Measurements from ENCODE around the gene MARCHF10. TPM values are rescaled to one million over a fixed set of nuclear protein-coding genes. Genes with fewer than 3 reads are reported as not detected.

MARCHF10 gene
- total RNA-seq, 1 donor from 2014 or later, result 5.1 TPM

DNA sequence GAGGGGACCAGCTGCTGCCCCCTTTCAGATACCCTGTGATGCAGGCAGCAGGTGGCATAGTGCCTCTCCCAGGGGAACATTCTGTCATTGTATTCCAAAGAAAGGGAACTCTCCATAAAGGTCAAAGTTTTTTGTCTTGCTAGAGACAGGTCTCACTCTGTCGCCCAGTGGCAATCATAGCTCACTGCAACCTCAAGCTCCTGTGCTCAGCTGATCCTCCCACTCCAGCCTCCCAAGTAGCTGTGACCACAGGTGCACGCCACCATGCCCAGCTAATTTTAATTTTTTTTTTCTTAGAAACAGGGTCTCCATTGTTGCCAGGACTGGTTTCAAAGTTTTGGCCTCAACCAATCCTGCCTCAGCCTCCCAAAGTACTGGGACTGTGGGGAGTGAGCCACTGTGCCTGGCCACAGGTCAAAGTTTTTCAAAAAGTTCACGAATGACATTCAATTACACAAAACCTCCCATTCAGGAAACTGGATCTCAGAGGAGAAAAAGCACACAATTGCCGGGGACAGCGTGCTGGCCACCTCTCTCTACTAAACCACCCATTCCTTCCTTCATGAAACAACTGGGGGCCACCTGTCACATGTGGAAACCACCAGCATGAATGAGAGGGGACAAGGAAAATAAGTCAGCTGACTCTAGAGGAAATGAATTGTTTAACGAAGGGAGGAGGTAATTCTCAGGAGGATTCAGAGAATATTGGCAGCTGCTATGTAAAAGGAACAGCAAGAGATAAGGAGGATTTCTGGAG, 80.0 kb downstream of the MARCHF10 start:
- no peaks in the 10 kb centered on the region for H3K27me3 ChIP-seq (ENCODE audit: low read depth)
- intact Hi-C loops (cut with DNase I), result no loop called here
- TF ChIP-seq, protein P1, sequence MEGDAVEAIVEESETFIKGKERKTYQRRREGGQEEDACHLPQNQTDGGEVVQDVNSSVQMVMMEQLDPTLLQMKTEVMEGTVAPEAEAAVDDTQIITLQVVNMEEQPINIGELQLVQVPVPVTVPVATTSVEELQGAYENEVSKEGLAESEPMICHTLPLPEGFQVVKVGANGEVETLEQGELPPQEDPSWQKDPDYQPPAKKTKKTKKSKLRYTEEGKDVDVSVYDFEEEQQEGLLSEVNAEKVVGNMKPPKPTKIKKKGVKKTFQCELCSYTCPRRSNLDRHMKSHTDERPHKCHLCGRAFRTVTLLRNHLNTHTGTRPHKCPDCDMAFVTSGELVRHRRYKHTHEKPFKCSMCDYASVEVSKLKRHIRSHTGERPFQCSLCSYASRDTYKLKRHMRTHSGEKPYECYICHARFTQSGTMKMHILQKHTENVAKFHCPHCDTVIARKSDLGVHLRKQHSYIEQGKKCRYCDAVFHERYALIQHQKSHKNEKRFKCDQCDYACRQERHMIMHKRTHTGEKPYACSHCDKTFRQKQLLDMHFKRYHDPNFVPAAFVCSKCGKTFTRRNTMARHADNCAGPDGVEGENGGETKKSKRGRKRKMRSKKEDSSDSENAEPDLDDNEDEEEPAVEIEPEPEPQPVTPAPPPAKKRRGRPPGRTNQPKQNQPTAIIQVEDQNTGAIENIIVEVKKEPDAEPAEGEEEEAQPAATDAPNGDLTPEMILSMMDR (IDR thresholded peaks at IDR 0.05), result no peak
- H3K36me3 ChIP-seq, result no peaks in the 10 kb centered on the region
- H3K9me3 ChIP-seq, result no peaks in the 10 kb centered on the region
- no peak overlapping the region for H3K4me3 ChIP-seq
- peaks cover 9% of the 10 kb centered on the region for H3K4me1 ChIP-seq
- ATAC-seq, result no peak
- no peak overlapping the region for H3K27ac ChIP-seq
- no peak for DNase-seq

DNA sequence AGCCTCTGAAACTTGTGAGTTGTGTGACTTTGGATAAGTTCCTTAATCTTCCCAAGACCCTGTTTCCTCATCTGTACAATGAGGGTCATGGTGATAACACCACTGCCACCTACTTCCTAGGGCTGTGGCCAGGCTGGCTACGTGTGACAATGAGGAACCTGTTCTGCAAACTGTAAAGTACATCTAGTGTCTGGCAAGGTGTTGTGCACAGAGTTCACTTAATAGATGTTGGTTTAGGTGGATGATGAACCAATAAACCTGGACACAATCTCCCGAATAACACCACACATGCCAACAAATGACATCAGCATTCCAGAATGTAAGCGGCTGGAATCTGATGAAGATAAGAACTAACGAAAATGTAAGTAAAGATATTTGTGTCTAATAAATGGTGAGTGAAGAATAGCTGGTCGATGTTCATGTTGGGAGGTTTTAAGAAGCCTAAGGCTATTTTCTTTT, 82.3 kb downstream of the MARCHF10 start:
- no peaks in the 10 kb centered on the region for H3K36me3 ChIP-seq
- intact Hi-C loops (cut with DNase I), result no loop called here
- H3K27ac ChIP-seq, result no peak overlapping the region
- DNase-seq, result no peak
- no peaks in the 10 kb centered on the region for H3K27me3 ChIP-seq (ENCODE audit: low read depth)
- no peak overlapping the region for H3K4me3 ChIP-seq
- peak; percentile 49 to 59 for ATAC-seq
- TF ChIP-seq, protein P1 (IDR thresholded peaks at IDR 0.05), result no peak
- peaks cover 9% of the 10 kb centered on the region for H3K4me1 ChIP-seq
- H3K9me3 ChIP-seq, result no peaks in the 10 kb centered on the region

DNA sequence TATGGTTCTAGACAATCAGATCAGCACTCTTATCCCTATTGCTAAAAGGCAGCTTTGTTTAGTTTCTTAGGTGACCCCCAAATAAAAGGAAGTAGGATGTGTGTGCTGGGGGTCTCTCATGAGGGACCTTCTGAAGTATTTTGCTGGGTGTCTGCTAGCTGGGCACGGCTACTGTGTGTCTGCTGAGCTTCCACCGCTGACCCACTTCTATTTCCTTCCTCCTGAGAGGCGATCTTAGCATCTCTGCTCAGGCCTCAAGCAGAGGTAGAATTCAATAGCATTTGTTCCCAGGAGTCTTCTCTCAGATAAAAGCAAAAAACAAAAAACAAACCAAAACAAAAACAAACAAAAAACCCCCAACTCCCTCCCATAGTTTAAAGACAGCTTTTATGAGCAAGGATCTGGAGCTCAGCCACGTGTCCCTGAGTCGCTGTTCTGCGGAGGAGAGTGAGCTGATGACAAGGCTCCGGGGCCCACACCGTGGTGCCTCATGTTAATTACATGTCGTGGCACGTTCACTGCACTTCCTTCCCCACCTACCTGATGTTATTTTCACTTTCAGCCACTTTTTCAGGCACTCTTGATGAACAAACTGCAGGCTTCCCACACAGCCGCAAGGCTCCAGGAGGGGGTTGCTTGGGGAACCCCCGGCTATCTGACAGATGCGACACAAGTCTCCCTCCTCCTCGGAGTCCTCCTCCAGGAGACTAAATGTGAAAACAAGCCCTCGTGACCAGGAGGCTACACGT, 83.5 kb downstream of the MARCHF10 start:
- no peaks in the 10 kb centered on the region for H3K27me3 ChIP-seq (ENCODE audit: low read depth)
- intact Hi-C loops (cut with DNase I), result no loop called here
- no peak overlapping the region for H3K4me3 ChIP-seq
- H3K9me3 ChIP-seq, result no peaks in the 10 kb centered on the region
- ATAC-seq (peak; percentile 34 to 63), DNase-seq (no peak)
- peaks cover 9% of the 10 kb centered on the region for H3K4me1 ChIP-seq
- H3K36me3 ChIP-seq, result no peaks in the 10 kb centered on the region
- TF ChIP-seq, protein P1 (IDR thresholded peaks at IDR 0.05), result no peak
- H3K27ac ChIP-seq, result no peak overlapping the region

DNA sequence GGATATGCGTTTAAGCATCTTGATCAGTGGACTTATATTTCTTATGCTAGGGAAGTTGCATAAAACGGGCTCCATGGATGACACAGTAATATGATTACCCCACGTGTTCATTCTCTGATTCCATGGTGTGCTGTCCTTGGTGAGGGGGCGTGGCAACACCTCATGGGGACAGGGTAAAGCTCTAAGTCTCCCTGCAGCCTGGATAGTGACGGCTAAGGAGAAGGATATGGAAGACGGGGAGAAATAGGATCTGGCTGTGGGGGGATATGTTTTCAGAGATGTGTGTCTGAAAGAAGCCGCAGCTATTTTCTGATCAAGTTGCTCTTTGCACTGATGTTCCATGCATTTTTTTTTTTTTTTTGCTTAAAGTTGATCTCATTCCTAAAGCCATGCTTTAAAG, 84.3 kb downstream of the MARCHF10 start:
- Histone ChIP-seq H3K9me3 (no peaks in the 10 kb centered on the region), H3K4me1 (peaks cover 9% of the 10 kb centered on the region), H3K27me3 (ENCODE audit: low read depth) (no peaks in the 10 kb centered on the region), H3K4me3 (no peak overlapping the region), H3K36me3 (no peaks in the 10 kb centered on the region), H3K27ac (no peak overlapping the region)
- DNase-seq, result no peak
- no peak for ATAC-seq
- TF ChIP-seq, protein P1 (IDR thresholded peaks at IDR 0.05), result no peak
- intact Hi-C loops (cut with DNase I), result no loop called here

DNA sequence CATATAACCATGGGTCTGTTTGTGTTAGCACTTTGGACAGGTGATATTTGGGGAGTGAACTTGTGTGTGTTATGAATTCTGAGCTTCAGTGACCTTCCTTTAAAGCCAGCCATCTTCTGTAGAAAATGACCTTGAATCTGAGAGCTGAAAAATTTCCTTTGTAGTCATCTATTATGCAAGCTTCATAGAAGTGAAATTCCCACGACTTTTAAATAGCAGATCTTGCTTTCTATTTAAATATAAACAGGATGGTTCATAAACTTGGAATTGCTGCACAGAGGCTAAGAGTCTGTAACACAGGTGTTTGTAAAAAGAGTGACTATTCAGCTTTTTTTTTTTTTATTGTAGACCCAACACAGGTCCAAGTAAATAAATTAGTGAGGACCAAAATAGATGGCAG, 85.5 kb downstream of the MARCHF10 start:
- DNase-seq, result no peak
- intact Hi-C loops (cut with DNase I), result no loop called here
- H3K27me3 ChIP-seq (ENCODE audit: low read depth), result no peaks in the 10 kb centered on the region
- peaks cover 9% of the 10 kb centered on the region for H3K4me1 ChIP-seq
- H3K9me3 ChIP-seq, result no peaks in the 10 kb centered on the region
- no peak overlapping the region for H3K27ac ChIP-seq
- ATAC-seq, result no peak
- TF ChIP-seq, protein P1 (IDR thresholded peaks at IDR 0.05), result no peak
- no peak overlapping the region for H3K4me3 ChIP-seq
- no peaks in the 10 kb centered on the region for H3K36me3 ChIP-seq
